ENCODE data around the gene YPEL2. TPM values are rescaled to one million over a fixed set of nuclear protein-coding genes. Genes with fewer than 3 reads are reported as not detected.

Gene YPEL2
- total and polyA plus RNA-seq, 2 donors (not counting 1 experiment from before 2014, with no cell fraction given) = 4.8 to 7.8 TPM

GRCh38 chr17:59431601-59432000 lies 100.1 kb downstream of the YPEL2 start:
- H3K9me3 ChIP-seq (ENCODE audit: control insufficient read depth, insufficient read depth, low read depth, low read length) = no peaks in the 10 kb centered on the region
- TF ChIP-seq EZH2 (IDR thresholded peaks at IDR 0.05; ENCODE audit: low read length, missing control alignments) = no peak
- TF ChIP-seq CTCF (conservative IDR thresholded peaks at IDR 0.05 in 1 of 2, IDR thresholded peaks at IDR 0.05 in 1 of 2; ENCODE audit: low read depth in 1 of 2, low read length in 2 of 2) = no peak
- no peak overlapping the region for H3K9ac ChIP-seq (ENCODE audit: insufficient read depth, low read length)
- no peak for DNase-seq (ENCODE audit: low read depth in 2 of 2)
- peaks cover 9% of the 10 kb centered on the region for H3K4me1 ChIP-seq (ENCODE audit: control insufficient read depth, extremely low read depth, insufficient read depth, low read length)
- no peaks in the 10 kb centered on the region for H3K79me2 ChIP-seq (ENCODE audit: control insufficient read depth, insufficient read depth, low read length)
- no peak overlapping the region for H3K4me2 ChIP-seq (ENCODE audit: extremely low read depth, insufficient read depth, low read length)
- H3K4me3 ChIP-seq (replicated peaks in 1 of 4; ENCODE audit: control extremely low read depth in 1 of 4, insufficient read depth in 1 of 4, low read depth in 3 of 4, low read length in 4 of 4) = no peak overlapping the region
- no peaks in the 10 kb centered on the region for H3K36me3 ChIP-seq (ENCODE audit: control insufficient read depth, insufficient read depth, low read length)
- no peaks in the 10 kb centered on the region for H3K27me3 ChIP-seq (ENCODE audit: control insufficient read depth, insufficient read depth, low read length)
- H2AFZ ChIP-seq (ENCODE audit: low read length) = no peak overlapping the region
- no peaks in the 10 kb centered on the region for H4K20me1 ChIP-seq (ENCODE audit: control insufficient read depth, extremely low read depth, insufficient read depth, low read length)
- H3K27ac ChIP-seq (ENCODE audit: insufficient read depth, low read length) = no peak overlapping the region

DNA sequence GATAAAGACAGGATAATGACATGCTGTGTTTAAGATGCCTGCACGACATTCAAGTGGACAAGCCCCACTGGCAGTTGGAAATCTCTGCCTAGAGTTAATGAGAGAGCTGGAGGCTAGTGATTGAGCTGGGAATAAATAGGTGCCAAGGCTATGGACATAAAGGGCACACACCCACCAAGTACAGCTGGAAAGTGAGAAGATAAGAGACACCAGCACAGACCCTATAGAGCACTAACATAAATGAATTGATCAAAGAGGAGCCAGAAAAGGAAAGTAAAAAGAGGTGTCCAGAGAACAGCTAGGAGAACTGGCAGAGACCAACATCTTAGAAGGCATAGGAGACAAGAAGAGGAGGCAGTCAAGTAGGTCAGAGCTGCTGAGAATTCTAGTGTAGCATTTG lies 101.2 kb downstream of the YPEL2 start:
- DNase-seq (ENCODE audit: low read depth in 2 of 2) = no peak
- Histone ChIP-seq H3K27ac (ENCODE audit: insufficient read depth, low read length) (no peak overlapping the region), H3K4me3 (replicated peaks in 1 of 4; ENCODE audit: control extremely low read depth in 1 of 4, insufficient read depth in 1 of 4, low read depth in 3 of 4, low read length in 4 of 4) (no peak overlapping the region), H3K27me3 (ENCODE audit: control insufficient read depth, insufficient read depth, low read length) (no peaks in the 10 kb centered on the region), H3K4me1 (ENCODE audit: control insufficient read depth, extremely low read depth, insufficient read depth, low read length) (peaks cover 4% of the 10 kb centered on the region), H3K79me2 (ENCODE audit: control insufficient read depth, insufficient read depth, low read length) (no peaks in the 10 kb centered on the region), H2AFZ (ENCODE audit: low read length) (no peak overlapping the region), H3K9ac (ENCODE audit: insufficient read depth, low read length) (no peak overlapping the region), H3K4me2 (ENCODE audit: extremely low read depth, insufficient read depth, low read length) (no peak overlapping the region), H3K36me3 (ENCODE audit: control insufficient read depth, insufficient read depth, low read length) (no peaks in the 10 kb centered on the region), H4K20me1 (ENCODE audit: control insufficient read depth, extremely low read depth, insufficient read depth, low read length) (no peaks in the 10 kb centered on the region), H3K9me3 (ENCODE audit: control insufficient read depth, insufficient read depth, low read depth, low read length) (no peaks in the 10 kb centered on the region)
- TF ChIP-seq CTCF (conservative IDR thresholded peaks at IDR 0.05 in 1 of 2, IDR thresholded peaks at IDR 0.05 in 1 of 2; ENCODE audit: low read depth in 1 of 2, low read length in 2 of 2) = no peak
- no peak for TF ChIP-seq EZH2 (IDR thresholded peaks at IDR 0.05; ENCODE audit: low read length, missing control alignments)

DNA sequence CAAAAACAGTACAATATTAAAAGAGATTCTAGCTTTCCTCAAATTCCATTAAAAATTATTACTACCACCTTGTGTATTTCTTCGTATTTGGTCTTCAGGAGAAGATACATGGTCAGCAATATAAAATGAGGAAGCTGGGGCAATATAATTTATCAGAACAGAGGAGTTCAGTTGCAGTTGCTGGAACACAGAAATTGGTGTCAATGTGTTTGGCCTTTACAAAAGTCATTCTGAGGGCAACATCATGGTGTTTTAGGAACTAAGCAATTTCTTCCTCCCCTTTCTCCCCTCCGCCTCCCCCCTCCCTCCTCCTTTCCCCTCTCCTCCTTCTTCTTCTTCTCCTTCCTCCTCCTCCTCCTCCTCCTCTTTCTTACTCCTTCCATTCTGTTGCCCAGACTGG lies 102.1 kb downstream of the YPEL2 start:
- no peak overlapping the region for H2AFZ ChIP-seq (ENCODE audit: low read length)
- no peak overlapping the region for H3K4me2 ChIP-seq (ENCODE audit: extremely low read depth, insufficient read depth, low read length)
- no peaks in the 10 kb centered on the region for H3K27me3 ChIP-seq (ENCODE audit: control insufficient read depth, insufficient read depth, low read length)
- TF ChIP-seq EZH2 (IDR thresholded peaks at IDR 0.05; ENCODE audit: low read length, missing control alignments) (no peak), CTCF (conservative IDR thresholded peaks at IDR 0.05 in 1 of 2, IDR thresholded peaks at IDR 0.05 in 1 of 2; ENCODE audit: low read depth in 1 of 2, low read length in 2 of 2) (no peak)
- H3K4me3 ChIP-seq (replicated peaks in 1 of 4; ENCODE audit: control extremely low read depth in 1 of 4, insufficient read depth in 1 of 4, low read depth in 3 of 4, low read length in 4 of 4) = no peak overlapping the region
- H3K27ac ChIP-seq (ENCODE audit: insufficient read depth, low read length) = no peak overlapping the region
- no peaks in the 10 kb centered on the region for H3K36me3 ChIP-seq (ENCODE audit: control insufficient read depth, insufficient read depth, low read length)
- no peak overlapping the region for H3K9ac ChIP-seq (ENCODE audit: insufficient read depth, low read length)
- no peaks in the 10 kb centered on the region for H4K20me1 ChIP-seq (ENCODE audit: control insufficient read depth, extremely low read depth, insufficient read depth, low read length)
- H3K4me1 ChIP-seq (ENCODE audit: control insufficient read depth, extremely low read depth, insufficient read depth, low read length) = peaks cover 4% of the 10 kb centered on the region
- H3K79me2 ChIP-seq (ENCODE audit: control insufficient read depth, insufficient read depth, low read length) = no peaks in the 10 kb centered on the region
- no peak for DNase-seq (ENCODE audit: low read depth in 2 of 2)
- no peaks in the 10 kb centered on the region for H3K9me3 ChIP-seq (ENCODE audit: control insufficient read depth, insufficient read depth, low read depth, low read length)
